BJ (cell line): ENCODE data around the gene ARHGAP18. TPM values are rescaled to one million over a fixed set of nuclear protein-coding genes. Genes with fewer than 3 reads are reported as not detected.
A peak's percentile ranks its signal among the peaks of the same experiment; 100 is the strongest.

ENCODE experiments used
- CTCF ChIA-PET: fragments of 350-600 bp; formaldehyde crosslinking; extraction: SDS; loops from one replicate; lab custom pipeline; 2021; ENCODE audit warnings: antibody characterized with exemption, inconsistent platforms; lab: Yijun Ruan, JAX
- POLR2A ChIA-PET: fragments of 300-600 bp; sonication (Branson Sonifier 250); formaldehyde crosslinking; extraction: SDS; loops from one replicate; lab custom pipeline; 2021; ENCODE audit warnings: antibody characterized with exemption; lab: Charles Lee
- DNase-seq: peaks from one replicate; pipeline ENCODE4 v3.0.0-alpha.2; 2011; ENCODE audit warnings: low read depth
- H3K27me3 ChIP-seq: 2 replicates; pipeline ENCODE4 v1.6.0; 2011; ENCODE audit warnings: low read length; ENCODE audit not compliant: control insufficient read depth, insufficient read depth
- H3K36me3 ChIP-seq: 2 replicates; pipeline ENCODE4 v1.5.1; 2011; ENCODE audit warnings: low read length; ENCODE audit not compliant: control insufficient read depth, insufficient read depth
- H3K4me3 ChIP-seq: 2 replicates; pipeline ENCODE4 v1.5.1; 2011; ENCODE audit warnings: low read depth, mild to moderate bottlenecking, control low read depth, low read length
- CTCF ChIP-seq: IDR thresholded peaks from 2 replicates; pipeline ENCODE4 v1.5.1; 2011; ENCODE audit warnings: low read depth, mild to moderate bottlenecking, control low read depth, inconsistent platforms, low read length, moderate library complexity; ENCODE audit not compliant: insufficient read depth
- polyA plus RNA-seq: library from polyadenylated mRNA; depleted of rRNA; stranded (reverse); fragments of >200 nt; gene quantifications from 2 replicates; pipeline ENCODE4 v1.2.3, GENCODE V29; 2011

ARHGAP18 gene
- polyA plus RNA-seq, 1 experiment: 9.8 TPM

DNA sequence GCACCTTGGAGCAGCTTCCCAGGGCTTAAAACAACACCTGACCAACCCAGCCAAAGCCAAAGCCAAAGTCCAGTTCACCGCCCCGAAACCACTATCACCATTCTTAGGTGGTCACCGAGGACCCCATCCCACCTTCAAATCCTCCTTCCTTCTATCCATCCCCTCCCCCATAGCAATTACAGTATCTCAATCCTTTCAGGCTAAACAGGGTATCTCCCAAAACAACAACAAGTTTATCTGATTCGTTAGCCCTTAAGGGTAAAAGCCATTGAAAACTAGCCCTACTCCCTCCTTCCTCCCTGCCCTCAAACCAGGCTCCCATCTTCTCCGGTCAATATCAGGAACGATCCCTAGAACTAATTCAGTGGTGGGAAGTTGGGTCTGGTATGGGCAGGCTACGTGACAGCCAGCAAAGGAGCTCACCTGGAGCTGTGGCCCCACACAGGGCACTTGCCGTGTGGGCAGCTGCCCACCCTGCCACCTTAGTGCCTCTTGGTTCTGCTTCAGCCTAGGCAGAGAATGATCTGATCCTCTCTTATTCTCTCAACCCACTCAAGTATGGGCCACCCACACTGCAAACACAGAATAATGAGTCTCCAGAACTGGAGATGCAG lies 2.0 kb downstream of the ARHGAP18 start:
- no peak for DNase-seq
- CTCF ChIA-PET: no interaction called here
- Histone ChIP-seq H3K36me3 (no peaks in the 10 kb centered on the region), H3K4me3 (peak overlapping the region; percentile 56), H3K27me3 (no peaks in the 10 kb centered on the region)
- POLR2A ChIA-PET: no interaction called here
- TF ChIP-seq CTCF: no peak

GRCh38 chr6:129707028-129707427 lies 2.9 kb downstream of the ARHGAP18 start:
- H3K27me3 ChIP-seq: no peaks in the 10 kb centered on the region
- ChIA-PET CTCF (no interaction called here), POLR2A (no interaction called here)
- H3K4me3 ChIP-seq: no peak overlapping the region
- DNase-seq: no peak
- no peak for TF ChIP-seq CTCF
- H3K36me3 ChIP-seq: no peaks in the 10 kb centered on the region

GRCh38 chr6:129705212-129705611 lies 4.8 kb downstream of the ARHGAP18 start:
- POLR2A ChIA-PET: no interaction called here
- no peak overlapping the region for H3K4me3 ChIP-seq
- no peak for DNase-seq
- no peaks in the 10 kb centered on the region for H3K36me3 ChIP-seq
- no peaks in the 10 kb centered on the region for H3K27me3 ChIP-seq
- CTCF ChIA-PET: interaction anchor here (1.4 kb wide), 1 partner anchor 8 kb away, joined by 4 read pairs; no protein-coding TSS in a partner anchor
- TF ChIP-seq CTCF: no peak

DNA sequence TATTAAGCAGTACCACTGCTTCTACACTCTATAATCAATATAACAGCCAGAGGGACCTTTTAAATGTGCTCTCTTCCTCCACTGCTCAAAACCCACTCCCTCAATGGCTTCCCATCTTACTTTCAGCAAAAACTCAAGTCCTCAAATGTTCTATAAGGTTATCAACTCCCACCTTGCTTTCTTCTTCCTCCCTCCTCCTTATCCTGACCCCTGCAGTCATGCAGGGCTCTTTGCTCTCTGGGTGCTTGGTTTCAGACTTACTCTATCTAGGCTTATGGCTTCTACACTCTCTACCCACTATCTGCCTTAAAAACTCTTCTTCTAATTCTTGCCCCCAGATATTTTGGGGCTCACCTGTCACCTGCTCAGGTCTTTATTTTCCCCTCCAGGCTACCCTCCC lies 5.3 kb downstream of the ARHGAP18 start:
- no peak overlapping the region for H3K4me3 ChIP-seq
- DNase-seq: no peak
- CTCF ChIA-PET: no interaction called here
- H3K27me3 ChIP-seq: no peaks in the 10 kb centered on the region
- TF ChIP-seq CTCF: no peak
- H3K36me3 ChIP-seq: no peaks in the 10 kb centered on the region
- POLR2A ChIA-PET: no interaction called here

- Histone ChIP-seq H3K27me3 (no peaks in the 10 kb centered on the region), H3K36me3 (no peaks in the 10 kb centered on the region), H3K4me3 (no peak overlapping the region)
- no peak for TF ChIP-seq CTCF
- POLR2A ChIA-PET: interaction anchor here (1.2 kb wide), 1 partner anchor 18 kb away, joined by 3 read pairs; no protein-coding TSS in a partner anchor
- DNase-seq: no peak
- CTCF ChIA-PET: no interaction called here
These were observed 8.1 kb downstream of the ARHGAP18 start for GRCh38 chr6:129701721-129702455.
